Smooth muscle cell (in vitro differentiated cells): ENCODE measurements around the gene GLIS1. TPM values are rescaled to one million over a fixed set of nuclear protein-coding genes. Genes with fewer than 3 reads are reported as not detected.

Experiments
- DNase-seq: peaks from one replicate; lab custom pipeline; 2025; ENCODE audit not compliant: unreplicated experiment; lab: John Stamatoyannopoulos, UW
- H2AFZ ChIP-seq: fragments of 200-600 bp; sonication (generic); 2 replicates; pipeline ENCODE4 v1.6.0; 2016; ENCODE audit warnings: antibody characterized with exemption, low read depth, mild to moderate bottlenecking
- H3F3A ChIP-seq: fragments of 200-600 bp; sonication (generic); 2 replicates; pipeline ENCODE4 v1.6.0; 2017; ENCODE audit warnings: antibody characterized with exemption, low read depth
- H3K27ac ChIP-seq: fragments of 200-600 bp; sonication (generic); 2 replicates; pipeline ENCODE4 v1.5.1; 2016; ENCODE audit warnings: low read depth, mild to moderate bottlenecking
- H3K27me3 ChIP-seq: fragments of 200-600 bp; sonication (generic); 2 replicates; pipeline ENCODE4 v1.6.1; 2016; ENCODE audit warnings: low read depth, mild to moderate bottlenecking
- H3K36me3 ChIP-seq: fragments of 200-600 bp; sonication (generic); 2 replicates; pipeline ENCODE4 v1.5.1; 2016; ENCODE audit warnings: low read depth
- H3K4me1 ChIP-seq: fragments of 200-600 bp; sonication (generic); 2 replicates; pipeline ENCODE4 v1.5.1; 2016; ENCODE audit warnings: low read depth
- H3K4me2 ChIP-seq: fragments of 200-600 bp; sonication (generic); 2 replicates; pipeline ENCODE4 v1.6.0; 2016; ENCODE audit warnings: mild to moderate bottlenecking
- H3K4me3 ChIP-seq: fragments of 200-600 bp; sonication (generic); 2 replicates; pipeline ENCODE4 v1.5.1; 2016; ENCODE audit warnings: mild to moderate bottlenecking
- H3K79me2 ChIP-seq: fragments of 200-600 bp; sonication (generic); 2 replicates; pipeline ENCODE4 v1.6.0; 2016; ENCODE audit warnings: low read depth, mild to moderate bottlenecking
- H3K9ac ChIP-seq: fragments of 200-600 bp; sonication (generic); 2 replicates; pipeline ENCODE4 v1.6.0; 2016; ENCODE audit warnings: low read depth
- H3K9me3 ChIP-seq: fragments of 200-600 bp; sonication (generic); replicated peaks from 2 replicates; pipeline ENCODE4 v1.5.1; 2016; ENCODE audit warnings: low read depth
- H4K20me1 ChIP-seq: fragments of 200-600 bp; sonication (generic); 2 replicates; pipeline ENCODE4 v1.6.0; 2016; ENCODE audit warnings: low read depth
- CTCF ChIP-seq: fragments of 200-600 bp; sonication (generic); IDR thresholded peaks from 2 replicates; pipeline ENCODE4 v1.5.1; 2017; ENCODE audit warnings: borderline replicate concordance, mild to moderate bottlenecking, antibody characterized with exemption; ENCODE audit not compliant: insufficient read depth, poor library complexity, severe bottlenecking
- WGBS: methylation state at CpG from one replicate; pipeline ENCODE4 v1.1.7; 2016; ENCODE audit warnings: low lambda C conversion rate; 5-methylcytosine and 5-hydroxymethylcytosine counted together
- polyA plus RNA-seq: library from polyadenylated mRNA; unstranded; fragments of >200 nt; fragmentation: Nextera tagmentation; extraction: Ambion mirVana; gene quantifications from 2 replicates; pipeline ENCODE4 v1.2.1, GENCODE V29; 2016
- total RNA-seq: library from RNA; depleted of rRNA; stranded (reverse); fragments of >200 nt; gene quantifications from 2 replicates; pipeline ENCODE4 v1.2.3, GENCODE V29; 2014

Gene GLIS1
- total and polyA plus RNA-seq, 2 experiments from 2014 or later = 0.36 to 4.9 TPM

DNA sequence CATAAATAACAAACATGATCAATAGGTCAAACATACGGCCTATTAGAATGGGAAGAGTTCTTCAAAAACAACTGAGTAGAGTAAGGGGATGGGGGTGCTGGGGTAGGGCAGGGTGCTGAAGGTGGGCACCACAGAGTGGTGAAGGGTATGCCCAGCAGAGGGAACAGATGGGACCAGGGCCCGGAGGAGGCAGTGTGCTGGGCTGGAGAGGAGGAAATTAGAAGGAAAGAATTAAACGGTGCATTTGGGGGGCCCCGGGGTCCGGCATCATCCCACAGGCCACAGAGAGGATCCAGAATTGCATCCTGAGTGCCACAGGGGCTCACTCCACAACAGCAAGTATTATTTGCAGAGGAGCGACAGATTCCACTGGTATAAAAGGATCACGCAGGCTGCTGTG is 94.5 kb downstream of the GLIS1 start:
- DNase-seq = no peak
- TF ChIP-seq CTCF = no peak

DNA sequence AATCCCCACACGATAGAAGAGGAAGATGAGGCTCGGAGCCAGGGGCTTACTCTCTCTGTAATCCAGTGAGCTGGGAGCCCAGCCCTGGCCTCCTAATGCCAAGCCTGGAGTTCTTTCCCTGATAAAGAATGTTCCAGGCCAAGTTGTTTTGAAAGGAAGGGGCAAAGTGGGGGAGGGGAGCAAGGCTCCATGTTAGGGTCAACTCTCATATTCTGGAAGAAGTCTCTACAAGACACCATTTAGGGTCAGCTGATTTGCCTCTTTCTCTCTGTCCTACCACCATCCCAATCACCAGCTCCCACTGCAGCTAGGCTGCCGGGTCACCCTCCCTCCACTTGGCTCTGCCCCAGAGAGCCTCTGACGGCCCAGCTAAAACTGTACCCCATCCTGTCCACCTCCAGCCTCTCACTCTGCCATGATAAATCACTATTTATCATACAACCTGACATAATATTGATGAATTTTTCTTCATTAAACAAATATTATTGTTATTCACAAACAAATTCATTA is 95.0 kb downstream of the GLIS1 start:
- DNase-seq = no peak
- Histone ChIP-seq H3K27me3 (no peaks in the 10 kb centered on the region), H3K4me2 (no peak overlapping the region), H3F3A (no peaks in the 10 kb centered on the region), H4K20me1 (no peaks in the 10 kb centered on the region), H3K9ac (no peak overlapping the region), H3K36me3 (no peaks in the 10 kb centered on the region), H3K9me3 (no peaks in the 10 kb centered on the region), H3K79me2 (no peaks in the 10 kb centered on the region), H3K4me1 (no peaks in the 10 kb centered on the region), H3K4me3 (no peak overlapping the region), H2AFZ (no peak overlapping the region), H3K27ac (no peak overlapping the region)
- no peak for TF ChIP-seq CTCF
- WGBS = 68% methylated on average over 4 of the region's 4 CpGs

More for the DNA sequence above, 94.5 kb downstream of the GLIS1 start:
- Histone ChIP-seq H3K27ac (no peak overlapping the region), H3K9ac (no peak overlapping the region), H3K9me3 (no peaks in the 10 kb centered on the region), H3K79me2 (no peaks in the 10 kb centered on the region), H3K36me3 (no peaks in the 10 kb centered on the region), H3F3A (no peaks in the 10 kb centered on the region), H3K4me1 (no peaks in the 10 kb centered on the region), H2AFZ (no peak overlapping the region), H3K27me3 (no peaks in the 10 kb centered on the region), H4K20me1 (no peaks in the 10 kb centered on the region), H3K4me3 (no peak overlapping the region), H3K4me2 (no peak overlapping the region)
- 67% methylated on average over 7 of the region's 7 CpGs for WGBS

DNA sequence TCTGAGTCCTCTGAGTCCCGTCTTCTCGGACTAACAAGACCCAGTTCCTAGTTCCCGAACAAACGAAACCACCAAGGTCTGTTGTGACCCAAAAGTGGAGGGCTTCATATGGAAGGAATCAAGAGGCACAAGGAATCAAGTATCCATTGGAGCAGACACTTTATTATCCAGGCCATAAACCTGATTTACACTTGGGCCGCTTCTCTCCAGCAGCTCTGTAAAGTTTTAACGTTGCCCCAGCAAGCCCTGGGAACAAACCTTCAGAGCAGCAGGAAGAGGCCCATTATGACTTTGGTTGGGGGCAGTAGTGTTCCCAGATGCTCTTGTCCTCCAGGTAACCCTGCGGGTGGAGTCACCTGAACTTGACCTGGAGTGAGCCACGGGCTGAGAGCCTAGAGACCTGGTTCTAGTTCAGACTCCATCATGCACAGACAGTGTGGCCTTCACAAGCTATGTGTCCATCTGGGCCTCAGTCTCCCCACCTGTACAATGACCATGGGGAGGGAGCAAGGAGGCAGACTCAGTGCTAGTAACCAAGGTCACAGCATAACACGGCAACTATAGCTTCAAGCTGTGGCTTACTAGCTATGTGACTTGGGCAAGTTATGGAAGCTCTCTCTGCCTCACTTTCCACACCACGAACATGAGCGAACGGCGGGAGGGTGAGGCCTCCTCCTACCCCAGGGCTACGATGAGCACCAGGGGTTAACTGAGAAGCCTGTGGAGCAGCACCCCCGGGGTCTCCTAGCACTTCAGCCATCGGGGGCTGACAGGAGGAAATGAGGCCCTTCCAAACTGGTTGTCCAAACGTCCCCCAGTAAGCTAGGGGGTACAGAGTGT is 95.7 kb downstream of the GLIS1 start:
- H3K4me2 ChIP-seq = no peak overlapping the region
- no peaks in the 10 kb centered on the region for H3K9me3 ChIP-seq
- H3K79me2 ChIP-seq = no peaks in the 10 kb centered on the region
- no peak overlapping the region for H3K27ac ChIP-seq
- H3K36me3 ChIP-seq = no peaks in the 10 kb centered on the region
- H3K9ac ChIP-seq = no peak overlapping the region
- no peak for TF ChIP-seq CTCF
- 78% methylated on average over 17 of the region's 17 CpGs for WGBS
- H3F3A ChIP-seq = no peaks in the 10 kb centered on the region
- H2AFZ ChIP-seq = no peak overlapping the region
- H3K4me1 ChIP-seq = no peaks in the 10 kb centered on the region
- DNase-seq = no peak
- H3K4me3 ChIP-seq = no peak overlapping the region
- H4K20me1 ChIP-seq = no peaks in the 10 kb centered on the region
- no peaks in the 10 kb centered on the region for H3K27me3 ChIP-seq
